Testis (tissue), 2 donors: Measurements from ENCODE around the gene MARK4.

Experiments used
- POLR2A ChIP-seq: fragments of 450-650 bp; IDR thresholded peaks from one replicate; pipeline ENCODE4 v1.6.1; 2017; ENCODE audit warnings: antibody characterized with exemption, mild to moderate bottlenecking, moderate library complexity
- TF ChIP-seq, protein P1 (sequence below), 3 experiments: fragments of 450-650 bp in 2 of 3; fragments of 200-600 bp in 1 of 3; sonication (generic) in 1 of 3; IDR thresholded peaks; one replicate each; pipeline ENCODE4 v1.5.1; 2016 to 2019; ENCODE audit warnings: antibody characterized with exemption in 3 of 3, mild to moderate bottlenecking in 2 of 3, moderate library complexity in 1 of 3

- no peak for TF ChIP-seq POLR2A
- TF ChIP-seq, protein P1, sequence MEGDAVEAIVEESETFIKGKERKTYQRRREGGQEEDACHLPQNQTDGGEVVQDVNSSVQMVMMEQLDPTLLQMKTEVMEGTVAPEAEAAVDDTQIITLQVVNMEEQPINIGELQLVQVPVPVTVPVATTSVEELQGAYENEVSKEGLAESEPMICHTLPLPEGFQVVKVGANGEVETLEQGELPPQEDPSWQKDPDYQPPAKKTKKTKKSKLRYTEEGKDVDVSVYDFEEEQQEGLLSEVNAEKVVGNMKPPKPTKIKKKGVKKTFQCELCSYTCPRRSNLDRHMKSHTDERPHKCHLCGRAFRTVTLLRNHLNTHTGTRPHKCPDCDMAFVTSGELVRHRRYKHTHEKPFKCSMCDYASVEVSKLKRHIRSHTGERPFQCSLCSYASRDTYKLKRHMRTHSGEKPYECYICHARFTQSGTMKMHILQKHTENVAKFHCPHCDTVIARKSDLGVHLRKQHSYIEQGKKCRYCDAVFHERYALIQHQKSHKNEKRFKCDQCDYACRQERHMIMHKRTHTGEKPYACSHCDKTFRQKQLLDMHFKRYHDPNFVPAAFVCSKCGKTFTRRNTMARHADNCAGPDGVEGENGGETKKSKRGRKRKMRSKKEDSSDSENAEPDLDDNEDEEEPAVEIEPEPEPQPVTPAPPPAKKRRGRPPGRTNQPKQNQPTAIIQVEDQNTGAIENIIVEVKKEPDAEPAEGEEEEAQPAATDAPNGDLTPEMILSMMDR (IDR thresholded peaks at IDR 0.05), result no peak
Observed at GRCh38 chr19:45305421-45305820, 54.4 kb downstream of the MARK4 start.
